ENCODE data around the gene PMM2. TPM values are rescaled to one million over a fixed set of nuclear protein-coding genes. Genes with fewer than 3 reads are reported as not detected.

PMM2 gene
- total RNA-seq, 1 experiment from 2014 or later = 53.3 TPM

GRCh38 chr16:8878523-8878911 lies 80.9 kb downstream of the PMM2 start:
- Histone ChIP-seq H3K4me3 (replicated peaks in 1 of 2; ENCODE audit: low read depth in 1 of 2, low read length in 2 of 2) (no peak overlapping the region), H2AFZ (ENCODE audit: low read depth, low read length, poor library complexity, severe bottlenecking) (no peak overlapping the region), H3K79me2 (ENCODE audit: insufficient read depth, low read length) (no peaks in the 10 kb centered on the region), H3K9ac (ENCODE audit: low read length) (no peak overlapping the region), H3K4me1 (ENCODE audit: control insufficient read depth in 1 of 2, insufficient read depth in 2 of 2, low read length in 2 of 2) (peaks cover 8 to 22% of the 10 kb centered on the region in 2 experiments), H3K27me3 (ENCODE audit: insufficient read depth, low read length) (no peaks in the 10 kb centered on the region), H3K9me2 (ENCODE audit: insufficient read depth) (no peaks in the 10 kb centered on the region), H3K9me3 (ENCODE audit: control insufficient read depth in 1 of 2, insufficient read depth in 1 of 2, low read depth in 1 of 2, low read length in 2 of 2) (no peaks in the 10 kb centered on the region), H3K4me2 (ENCODE audit: low read length) (peak overlapping the region; percentile 48), H4K20me1 (ENCODE audit: insufficient read depth) (no peaks in the 10 kb centered on the region), H3K36me3 (ENCODE audit: control insufficient read depth in 1 of 2, insufficient read depth in 2 of 2, low read length in 2 of 2) (no peaks in the 10 kb centered on the region), H3K27ac (ENCODE audit: low read depth, low read length) (0 out of 2 replicates have a peak overlapping the region, but pooled peaks have one; percentile 21)
- ChIA-PET RAD21 (ENCODE audit: low non-redundant PET in 1 of 2, low total read pairs in 2 of 2, uncharacterized antibody in 2 of 2, unreplicated experiment in 2 of 2) (interaction anchor here in 1 of 2 experiments (0.7 kb wide), 1 partner anchor 223 kb away, joined by 5 read pairs; no protein-coding TSS in a partner anchor), POLR2A (interaction anchor here (0.9 kb wide), 1 partner anchor 10 kb away, joined by 4 read pairs; the partner anchor contains the start of gene CARHSP1), CTCF (interaction anchor here (0.9 to 4.3 kb wide), 4 partner anchors 9 to 227 kb away, joined by 3 to 38 read pairs (median 12); partner anchors contain the start of gene CARHSP1)
- intact Hi-C loops (cut with micrococcal nuclease) = no loop called here
- ATAC-seq = peak; percentile 24; the same call in 1 of the 2 replicates
- no peak for DNase-seq (ENCODE audit: low read depth, low spot score)
- no TSS peak for BruUV-seq (replicated peaks)
- TF ChIP-seq SRF (IDR thresholded peaks at IDR 0.05; ENCODE audit: low read depth) (no peak), CEBPB (IDR thresholded peaks at IDR 0.05; ENCODE audit: low read depth) (peak; percentile 99), FOSL1 (IDR thresholded peaks at IDR 0.05; ENCODE audit: low read depth) (peak; percentile 50; the same call in 1 of the 2 replicates), EGR1 (IDR thresholded peaks at IDR 0.05; ENCODE audit: low read depth) (no peak), SIN3A (IDR thresholded peaks at IDR 0.05; ENCODE audit: low read depth) (no peak), POLR2A (IDR thresholded peaks at IDR 0.05; ENCODE audit: borderline replicate concordance, extremely low read depth, insufficient read depth, insufficient read length) (no peak), EZH2 (IDR thresholded peaks at IDR 0.05) (no peak), YY1 (IDR thresholded peaks at IDR 0.05; ENCODE audit: extremely low read depth, insufficient replicate concordance, low read depth, low read length) (no peak), TCF7L2 (IDR thresholded peaks at IDR 0.05; ENCODE audit: borderline replicate concordance, extremely low read depth, insufficient read depth, insufficient read length) (no peak), ZNF274 (IDR thresholded peaks at IDR 0.05; ENCODE audit: low read depth, low read length) (no peak), ELF1 (IDR thresholded peaks at IDR 0.05; ENCODE audit: borderline replicate concordance, low read depth) (no peak), SP1 (IDR thresholded peaks at IDR 0.05; ENCODE audit: low read depth) (0 out of 2 replicates have a peak, but pooled peaks have one; percentile 41), ZBTB33 (IDR thresholded peaks at IDR 0.05; ENCODE audit: extremely low read depth, insufficient replicate concordance, low read length) (no peak), RAD21 (IDR thresholded peaks at IDR 0.05; ENCODE audit: low read depth) (no peak), POLR2AphosphoS5 (IDR thresholded peaks at IDR 0.05; ENCODE audit: low read depth, low read length) (0 out of 2 replicates have a peak, but pooled peaks have one; percentile 15), EZH2phosphoT487 (IDR thresholded peaks at IDR 0.05; ENCODE audit: borderline replicate concordance) (no peak), JUND (IDR thresholded peaks at IDR 0.05) (no peak), ZFX (IDR thresholded peaks at IDR 0.05) (no peak)
- TF ChIP-seq, protein P1, sequence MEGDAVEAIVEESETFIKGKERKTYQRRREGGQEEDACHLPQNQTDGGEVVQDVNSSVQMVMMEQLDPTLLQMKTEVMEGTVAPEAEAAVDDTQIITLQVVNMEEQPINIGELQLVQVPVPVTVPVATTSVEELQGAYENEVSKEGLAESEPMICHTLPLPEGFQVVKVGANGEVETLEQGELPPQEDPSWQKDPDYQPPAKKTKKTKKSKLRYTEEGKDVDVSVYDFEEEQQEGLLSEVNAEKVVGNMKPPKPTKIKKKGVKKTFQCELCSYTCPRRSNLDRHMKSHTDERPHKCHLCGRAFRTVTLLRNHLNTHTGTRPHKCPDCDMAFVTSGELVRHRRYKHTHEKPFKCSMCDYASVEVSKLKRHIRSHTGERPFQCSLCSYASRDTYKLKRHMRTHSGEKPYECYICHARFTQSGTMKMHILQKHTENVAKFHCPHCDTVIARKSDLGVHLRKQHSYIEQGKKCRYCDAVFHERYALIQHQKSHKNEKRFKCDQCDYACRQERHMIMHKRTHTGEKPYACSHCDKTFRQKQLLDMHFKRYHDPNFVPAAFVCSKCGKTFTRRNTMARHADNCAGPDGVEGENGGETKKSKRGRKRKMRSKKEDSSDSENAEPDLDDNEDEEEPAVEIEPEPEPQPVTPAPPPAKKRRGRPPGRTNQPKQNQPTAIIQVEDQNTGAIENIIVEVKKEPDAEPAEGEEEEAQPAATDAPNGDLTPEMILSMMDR (IDR thresholded peaks at IDR 0.05 in 2 of 3, conservative IDR thresholded peaks at IDR 0.05 in 1 of 3; ENCODE audit: borderline replicate concordance in 1 of 3, insufficient read depth in 1 of 3, low read depth in 2 of 3, low read length in 2 of 3) = no peak
- TF ChIP-seq, protein P2, sequence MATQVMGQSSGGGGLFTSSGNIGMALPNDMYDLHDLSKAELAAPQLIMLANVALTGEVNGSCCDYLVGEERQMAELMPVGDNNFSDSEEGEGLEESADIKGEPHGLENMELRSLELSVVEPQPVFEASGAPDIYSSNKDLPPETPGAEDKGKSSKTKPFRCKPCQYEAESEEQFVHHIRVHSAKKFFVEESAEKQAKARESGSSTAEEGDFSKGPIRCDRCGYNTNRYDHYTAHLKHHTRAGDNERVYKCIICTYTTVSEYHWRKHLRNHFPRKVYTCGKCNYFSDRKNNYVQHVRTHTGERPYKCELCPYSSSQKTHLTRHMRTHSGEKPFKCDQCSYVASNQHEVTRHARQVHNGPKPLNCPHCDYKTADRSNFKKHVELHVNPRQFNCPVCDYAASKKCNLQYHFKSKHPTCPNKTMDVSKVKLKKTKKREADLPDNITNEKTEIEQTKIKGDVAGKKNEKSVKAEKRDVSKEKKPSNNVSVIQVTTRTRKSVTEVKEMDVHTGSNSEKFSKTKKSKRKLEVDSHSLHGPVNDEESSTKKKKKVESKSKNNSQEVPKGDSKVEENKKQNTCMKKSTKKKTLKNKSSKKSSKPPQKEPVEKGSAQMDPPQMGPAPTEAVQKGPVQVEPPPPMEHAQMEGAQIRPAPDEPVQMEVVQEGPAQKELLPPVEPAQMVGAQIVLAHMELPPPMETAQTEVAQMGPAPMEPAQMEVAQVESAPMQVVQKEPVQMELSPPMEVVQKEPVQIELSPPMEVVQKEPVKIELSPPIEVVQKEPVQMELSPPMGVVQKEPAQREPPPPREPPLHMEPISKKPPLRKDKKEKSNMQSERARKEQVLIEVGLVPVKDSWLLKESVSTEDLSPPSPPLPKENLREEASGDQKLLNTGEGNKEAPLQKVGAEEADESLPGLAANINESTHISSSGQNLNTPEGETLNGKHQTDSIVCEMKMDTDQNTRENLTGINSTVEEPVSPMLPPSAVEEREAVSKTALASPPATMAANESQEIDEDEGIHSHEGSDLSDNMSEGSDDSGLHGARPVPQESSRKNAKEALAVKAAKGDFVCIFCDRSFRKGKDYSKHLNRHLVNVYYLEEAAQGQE (IDR thresholded peaks at IDR 0.05; ENCODE audit: low read depth) = no peak
- TF ChIP-seq, protein P3, sequence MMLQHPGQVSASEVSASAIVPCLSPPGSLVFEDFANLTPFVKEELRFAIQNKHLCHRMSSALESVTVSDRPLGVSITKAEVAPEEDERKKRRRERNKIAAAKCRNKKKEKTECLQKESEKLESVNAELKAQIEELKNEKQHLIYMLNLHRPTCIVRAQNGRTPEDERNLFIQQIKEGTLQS (IDR thresholded peaks at IDR 0.05) = no peak

All from HCT116 (cell line).